Brain microvascular endothelial cell (primary cell): ENCODE data around the gene LRBA.

Experiments
- DNase-seq: peaks from one replicate; pipeline ENCODE4 v3.0.0-alpha.2; 2020
- H3K27ac ChIP-seq: fragments of 250-450 bp; sonication (Bioruptor Pico); 2 replicates; pipeline ENCODE4 v1.5.1; 2020; ENCODE audit warnings: mild to moderate bottlenecking, moderate library complexity
- H3K27me3 ChIP-seq: fragments of 250-450 bp; sonication (Bioruptor Pico); replicated peaks from 2 replicates; pipeline ENCODE4 v1.5.1; 2020; ENCODE audit warnings: mild to moderate bottlenecking
- H3K36me3 ChIP-seq: fragments of 250-450 bp; sonication (Bioruptor Pico); replicated peaks from 2 replicates; pipeline ENCODE4 v1.5.1; 2020; ENCODE audit warnings: mild to moderate bottlenecking
- H3K4me3 ChIP-seq: 2 replicates; pipeline ENCODE4 v1.5.1; 2011; ENCODE audit warnings: low read depth, mild to moderate bottlenecking, control low read depth, low read length, moderate library complexity
- in situ Hi-C: cut with HindIII; loops from 2 replicates; pipeline ENCODE4 v1.10.0; 2017; ENCODE audit warnings: low sequenced_read_pairs, low pct_ligation_motif_present
- TF ChIP-seq, protein P1 (sequence below): IDR thresholded peaks from 2 replicates; pipeline ENCODE4 v1.5.1; 2011; ENCODE audit warnings: low read depth, mild to moderate bottlenecking, moderate library complexity, low read length, control low read depth, inconsistent platforms; ENCODE audit errors: missing control alignments

LRBA gene

DNA sequence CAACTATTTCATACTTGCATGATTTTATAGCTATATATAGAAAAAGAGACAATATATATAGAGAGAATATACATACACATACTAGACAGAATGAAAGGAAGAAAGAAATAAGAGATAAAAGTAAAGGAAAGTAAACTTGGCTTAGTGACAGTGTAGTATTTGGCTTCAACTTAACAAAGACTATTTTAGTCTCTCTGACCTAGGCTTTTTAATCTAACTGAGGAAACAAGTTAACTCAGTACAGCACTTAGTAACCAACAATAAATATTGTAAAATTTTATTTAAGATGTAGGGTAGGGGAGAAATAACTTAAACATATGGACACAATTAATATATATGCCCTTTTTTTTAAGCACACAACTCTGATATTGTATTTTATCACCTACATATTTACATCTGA lies 682.1 kb downstream of the LRBA start:
- no peaks in the 10 kb centered on the region for H3K36me3 ChIP-seq
- in situ Hi-C loops: no loop called here
- TF ChIP-seq, protein P1, sequence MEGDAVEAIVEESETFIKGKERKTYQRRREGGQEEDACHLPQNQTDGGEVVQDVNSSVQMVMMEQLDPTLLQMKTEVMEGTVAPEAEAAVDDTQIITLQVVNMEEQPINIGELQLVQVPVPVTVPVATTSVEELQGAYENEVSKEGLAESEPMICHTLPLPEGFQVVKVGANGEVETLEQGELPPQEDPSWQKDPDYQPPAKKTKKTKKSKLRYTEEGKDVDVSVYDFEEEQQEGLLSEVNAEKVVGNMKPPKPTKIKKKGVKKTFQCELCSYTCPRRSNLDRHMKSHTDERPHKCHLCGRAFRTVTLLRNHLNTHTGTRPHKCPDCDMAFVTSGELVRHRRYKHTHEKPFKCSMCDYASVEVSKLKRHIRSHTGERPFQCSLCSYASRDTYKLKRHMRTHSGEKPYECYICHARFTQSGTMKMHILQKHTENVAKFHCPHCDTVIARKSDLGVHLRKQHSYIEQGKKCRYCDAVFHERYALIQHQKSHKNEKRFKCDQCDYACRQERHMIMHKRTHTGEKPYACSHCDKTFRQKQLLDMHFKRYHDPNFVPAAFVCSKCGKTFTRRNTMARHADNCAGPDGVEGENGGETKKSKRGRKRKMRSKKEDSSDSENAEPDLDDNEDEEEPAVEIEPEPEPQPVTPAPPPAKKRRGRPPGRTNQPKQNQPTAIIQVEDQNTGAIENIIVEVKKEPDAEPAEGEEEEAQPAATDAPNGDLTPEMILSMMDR: no peak
- H3K4me3 ChIP-seq: no peak overlapping the region
- no peak for DNase-seq
- H3K27me3 ChIP-seq: no peaks in the 10 kb centered on the region
- no peak overlapping the region for H3K27ac ChIP-seq

DNA sequence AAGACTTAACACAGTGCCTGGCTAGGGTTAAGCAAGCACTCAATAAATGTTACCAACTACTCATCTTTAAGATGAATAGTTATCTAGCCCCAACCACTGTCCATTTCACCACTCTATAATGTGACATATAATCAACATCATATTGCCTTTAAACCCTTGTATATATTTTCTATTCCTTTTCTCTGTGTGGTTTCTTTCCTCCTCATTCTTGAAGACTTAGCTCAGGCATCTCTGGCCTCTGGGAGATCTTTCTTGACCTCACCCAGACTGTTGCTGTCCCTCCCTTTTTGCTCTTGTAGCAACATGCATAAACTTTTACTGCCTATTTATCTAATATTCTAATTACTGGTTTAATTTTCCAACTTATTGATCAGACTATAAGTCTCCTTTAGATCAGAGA lies 683.0 kb downstream of the LRBA start:
- no peaks in the 10 kb centered on the region for H3K36me3 ChIP-seq
- H3K27me3 ChIP-seq: no peaks in the 10 kb centered on the region
- no peak overlapping the region for H3K27ac ChIP-seq
- TF ChIP-seq, protein P1: no peak
- no peak for DNase-seq
- H3K4me3 ChIP-seq: no peak overlapping the region
- in situ Hi-C loops: no loop called here

DNA sequence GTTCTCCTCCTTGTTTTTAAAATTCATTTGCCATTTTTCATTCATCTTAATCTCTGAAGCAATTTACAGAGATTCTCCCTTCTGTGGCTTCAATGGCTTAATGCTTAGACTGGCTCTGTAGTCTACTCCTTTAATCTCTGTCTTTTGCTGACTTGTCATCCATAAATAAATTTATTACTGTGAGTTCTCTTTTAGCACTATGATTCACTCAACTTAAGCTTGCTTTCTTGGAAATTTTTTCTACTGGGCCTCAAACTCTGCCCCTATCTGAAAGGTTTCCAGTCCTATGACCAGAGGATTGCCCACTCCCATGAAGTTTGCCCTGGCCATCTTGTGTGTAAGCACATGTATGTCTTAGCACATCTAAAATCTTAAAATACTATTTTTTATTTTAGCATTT lies 685.7 kb downstream of the LRBA start:
- Histone ChIP-seq H3K27me3 (no peaks in the 10 kb centered on the region), H3K4me3 (no peak overlapping the region), H3K36me3 (no peaks in the 10 kb centered on the region), H3K27ac (no peak overlapping the region)
- TF ChIP-seq, protein P1: no peak
- no peak for DNase-seq
- in situ Hi-C loops: no loop called here

DNA sequence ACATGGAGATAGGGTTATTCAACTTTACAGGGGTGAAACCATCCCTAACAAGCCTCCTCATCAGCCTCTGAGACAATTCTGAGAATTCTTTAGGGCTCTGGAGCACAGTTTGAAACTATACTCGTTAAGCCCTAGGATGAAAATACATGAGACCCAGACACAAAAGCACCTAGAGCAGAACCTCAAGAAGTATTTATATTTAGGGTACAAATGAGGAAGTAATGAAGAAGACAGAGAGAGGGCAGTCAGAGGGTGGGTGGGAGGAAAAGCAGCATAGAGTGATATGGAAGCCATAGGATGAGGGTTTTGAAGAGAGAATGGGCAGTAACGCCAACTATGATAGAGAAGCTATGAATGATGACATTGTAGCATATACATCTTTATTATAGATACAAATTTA lies 686.6 kb downstream of the LRBA start:
- TF ChIP-seq, protein P1: no peak
- H3K27ac ChIP-seq: no peak overlapping the region
- no peaks in the 10 kb centered on the region for H3K36me3 ChIP-seq
- in situ Hi-C loops: no loop called here
- H3K27me3 ChIP-seq: no peaks in the 10 kb centered on the region
- DNase-seq: no peak
- H3K4me3 ChIP-seq: no peak overlapping the region

DNA sequence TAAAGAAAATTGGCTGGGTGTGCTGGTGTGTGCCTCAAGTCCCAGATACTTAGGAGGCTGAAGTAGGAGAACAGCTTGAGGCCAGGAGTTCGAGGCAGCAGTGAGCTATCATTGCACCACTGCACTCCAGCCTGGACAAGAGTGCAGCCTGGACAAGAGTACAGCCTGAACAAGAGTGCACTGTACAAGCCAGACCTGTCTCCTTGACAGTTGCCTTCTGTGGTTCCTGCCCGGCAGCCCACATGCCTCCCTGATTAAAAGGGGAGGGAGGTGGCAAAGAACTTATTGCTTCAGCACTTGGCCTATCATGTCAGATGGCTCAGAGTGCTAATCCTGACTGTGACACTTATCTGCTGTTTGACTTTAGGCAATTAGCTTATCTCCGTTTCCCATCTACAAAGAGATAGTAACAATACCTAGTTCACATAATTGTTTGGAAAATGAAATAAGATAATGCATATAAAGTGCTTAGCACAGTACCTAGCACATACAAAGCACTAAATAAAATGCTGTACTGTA lies 687.8 kb downstream of the LRBA start:
- Histone ChIP-seq H3K36me3 (no peaks in the 10 kb centered on the region), H3K27me3 (no peaks in the 10 kb centered on the region), H3K4me3 (no peak overlapping the region), H3K27ac (no peak overlapping the region)
- DNase-seq: no peak
- in situ Hi-C loops: no loop called here
- TF ChIP-seq, protein P1: no peak

DNA sequence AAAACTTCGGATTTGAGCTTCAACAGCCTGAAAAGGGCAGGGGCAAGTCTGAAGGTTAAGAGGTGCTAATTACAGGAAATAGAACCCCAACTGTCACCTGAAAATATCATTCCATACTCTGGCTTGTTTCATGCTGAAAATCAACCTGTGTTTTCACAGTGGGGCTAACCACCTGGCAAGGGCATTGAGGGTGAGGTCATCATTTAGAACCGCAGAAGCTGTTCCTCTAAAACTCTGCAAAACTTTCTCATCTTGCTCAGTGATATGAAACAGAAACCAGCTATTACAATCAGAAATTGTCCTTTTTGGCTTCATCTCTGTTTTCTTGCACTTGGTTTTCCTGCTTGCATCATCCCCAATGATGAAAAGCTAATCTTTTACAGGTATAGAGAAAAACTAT lies 689.2 kb downstream of the LRBA start:
- Histone ChIP-seq H3K27ac (no peak overlapping the region), H3K27me3 (no peaks in the 10 kb centered on the region), H3K4me3 (no peak overlapping the region), H3K36me3 (no peaks in the 10 kb centered on the region)
- TF ChIP-seq, protein P1: no peak
- no peak for DNase-seq
- in situ Hi-C loops: no loop called here
